AG10803 (cell line): ENCODE results near the gene NTNG1.

Source experiments
- DNase-seq: peaks from one replicate; pipeline ENCODE4 v3.0.0; 2010; ENCODE audit warnings: low read depth
- H3K4me3 ChIP-seq: 2 replicates; pipeline ENCODE4 v1.5.1; 2011; ENCODE audit warnings: mild to moderate bottlenecking, low read length, control low read depth
- CTCF ChIP-seq: conservative IDR thresholded peaks from 2 replicates; pipeline ENCODE4 v1.5.1; 2011; ENCODE audit warnings: mild to moderate bottlenecking, low read length, control low read depth, inconsistent platforms

Gene NTNG1

GRCh38 chr1:107142140-107142542, 1.3 kb downstream of the NTNG1 start:
- peak overlapping the region; percentile 76 for H3K4me3 ChIP-seq
- DNase-seq = peak; percentile 67
- TF ChIP-seq CTCF = peak; percentile 71

- H3K4me3 ChIP-seq = no peak overlapping the region
- no peak for TF ChIP-seq CTCF
- no peak for DNase-seq
Measured at GRCh38 chr1:107142666-107143065, 1.8 kb downstream of the NTNG1 start.

- TF ChIP-seq CTCF = no peak
- DNase-seq = no peak
- H3K4me3 ChIP-seq = no peak overlapping the region
Measured at GRCh38 chr1:107145637-107146036, 4.8 kb downstream of the NTNG1 start.

- no peak for TF ChIP-seq CTCF
- DNase-seq = peak; percentile 42
- no peak overlapping the region for H3K4me3 ChIP-seq
Measured at GRCh38 chr1:107147843-107148242, 7.0 kb downstream of the NTNG1 start.

- DNase-seq = no peak
- no peak overlapping the region for H3K4me3 ChIP-seq
- TF ChIP-seq CTCF = no peak
Measured at GRCh38 chr1:107149946-107150345, 9.1 kb downstream of the NTNG1 start.

GRCh38 chr1:107151295-107151694, 10.5 kb downstream of the NTNG1 start:
- H3K4me3 ChIP-seq = no peak overlapping the region
- no peak for DNase-seq
- TF ChIP-seq CTCF = no peak

- no peak overlapping the region for H3K4me3 ChIP-seq
- no peak for DNase-seq
- TF ChIP-seq CTCF = no peak
Measured at GRCh38 chr1:107152395-107152794, 11.6 kb downstream of the NTNG1 start.
